Anterior cingulate cortex (tissue), 58 donors: ENCODE results near the gene ZBTB8B.
"Not testable (repeated sequence)": the region's sequence is repeated elsewhere in the genome, so short reads cannot be mapped to it uniquely, and the experiment has no call there.

Experiments
- DNase-seq, 58 donors: peaks; one replicate each; lab custom pipeline; 2025; lab: John Stamatoyannopoulos, UW

Gene ZBTB8B

DNA sequence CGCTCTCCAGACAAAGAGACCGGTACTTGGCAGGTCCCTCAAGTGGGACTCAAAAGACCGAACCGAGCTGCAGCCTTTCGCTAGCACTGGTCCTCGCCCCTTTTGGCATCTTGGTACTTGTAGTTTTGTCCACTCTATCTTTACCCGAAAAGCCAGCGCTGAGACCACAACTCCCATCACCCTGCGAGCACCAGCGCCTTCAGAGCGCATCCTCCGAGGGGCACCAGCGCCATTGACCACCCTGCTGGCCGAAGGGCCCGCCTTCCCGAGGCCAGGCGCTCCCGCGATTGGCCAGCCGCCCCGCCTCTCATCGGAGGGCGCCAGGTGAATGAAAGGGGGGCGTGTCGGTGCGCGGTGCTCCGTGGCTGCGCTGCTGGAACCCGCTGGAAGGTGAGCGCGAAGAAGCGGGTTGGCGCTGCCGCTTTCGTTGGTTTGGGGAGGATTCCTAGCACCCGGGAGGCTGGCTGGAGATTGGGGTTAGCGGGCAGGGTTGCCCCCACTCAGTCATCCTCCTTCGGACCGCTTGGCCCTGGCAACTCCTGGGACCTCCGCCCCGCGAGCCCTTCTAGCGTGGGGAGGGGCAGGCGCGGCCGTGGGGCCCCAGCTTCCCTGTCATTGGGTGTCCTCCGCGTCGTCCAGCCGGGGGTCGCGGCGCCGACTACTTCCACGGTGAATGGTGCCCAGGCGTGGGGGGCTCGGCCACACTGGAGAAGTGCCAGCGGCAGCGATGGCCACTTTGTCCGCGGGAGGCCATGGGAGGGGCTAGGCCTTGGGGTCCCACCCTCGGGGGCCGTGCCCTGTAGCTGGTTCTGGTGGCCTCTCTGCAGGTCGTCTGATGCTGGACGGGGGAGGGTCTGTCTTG, at the start of gene ZBTB8B:
TSS of gene ZBTB8B (plus strand) at position 357 of the 862 bp plus-strand sequence. CDS start 5,553 bp downstream, outside the sequence.
- peak; percentile 51 to 97 (median 88) for DNase-seq

DNA sequence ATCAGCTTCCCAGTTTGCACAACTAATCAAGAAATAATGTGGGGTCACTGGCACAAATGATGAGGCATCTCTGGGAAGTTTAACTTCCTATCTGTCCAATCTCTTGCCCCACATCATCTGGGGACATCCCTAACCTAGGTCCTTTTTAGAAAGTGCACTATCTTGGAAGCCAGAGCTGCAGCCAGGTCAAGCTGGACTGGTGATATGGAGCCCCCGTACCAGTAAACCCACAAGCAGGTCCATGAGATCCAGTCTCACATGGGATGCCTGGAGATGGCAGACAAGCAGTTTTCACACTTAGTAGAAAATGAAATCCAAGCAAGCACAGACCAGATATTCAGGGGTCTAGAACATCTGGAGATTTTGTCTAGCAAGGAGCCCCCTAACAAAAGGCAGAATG, 43.1 kb upstream of the ZBTB8B start:
- DNase-seq: no peak

DNA sequence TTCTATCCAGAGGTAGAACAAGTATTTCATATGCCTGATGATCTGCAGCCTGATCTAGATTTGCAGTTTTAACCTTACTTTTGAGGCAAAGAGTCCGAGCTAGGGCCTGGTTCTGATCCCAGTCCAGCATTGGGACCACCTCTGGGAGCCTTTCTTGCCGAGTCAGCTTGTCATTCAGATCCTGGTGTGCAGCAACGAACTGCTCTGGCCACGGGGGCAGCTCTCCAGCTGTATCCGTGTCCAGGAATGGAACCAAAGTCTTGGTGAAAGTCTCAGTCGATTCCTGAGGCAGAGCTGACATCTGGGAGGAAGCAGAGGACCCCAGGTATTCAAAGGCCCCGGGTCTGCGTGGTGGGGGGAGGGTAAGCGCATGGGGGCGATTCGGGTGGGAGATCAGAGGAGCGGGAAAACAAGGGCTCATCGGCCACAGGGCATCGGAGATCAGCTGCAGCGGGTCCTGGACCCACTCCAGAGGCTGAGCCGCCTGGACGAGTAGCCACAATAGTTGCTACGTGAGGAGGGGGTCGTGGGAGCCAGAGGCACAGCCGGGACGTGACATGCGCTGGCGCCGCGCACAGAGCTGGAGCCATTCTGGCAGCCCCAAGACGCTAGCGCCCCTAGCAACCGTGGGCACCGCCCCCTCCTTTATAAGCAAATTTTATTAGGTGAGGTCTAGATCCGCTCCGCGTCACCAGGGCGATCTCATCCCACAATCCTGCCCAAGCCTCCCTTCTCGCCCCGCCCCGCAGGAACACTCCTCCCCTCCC, 38.2 kb upstream of the ZBTB8B start:
- peak in 5 of 58 donors; percentile 3 to 44 (median 17) for DNase-seq

DNA sequence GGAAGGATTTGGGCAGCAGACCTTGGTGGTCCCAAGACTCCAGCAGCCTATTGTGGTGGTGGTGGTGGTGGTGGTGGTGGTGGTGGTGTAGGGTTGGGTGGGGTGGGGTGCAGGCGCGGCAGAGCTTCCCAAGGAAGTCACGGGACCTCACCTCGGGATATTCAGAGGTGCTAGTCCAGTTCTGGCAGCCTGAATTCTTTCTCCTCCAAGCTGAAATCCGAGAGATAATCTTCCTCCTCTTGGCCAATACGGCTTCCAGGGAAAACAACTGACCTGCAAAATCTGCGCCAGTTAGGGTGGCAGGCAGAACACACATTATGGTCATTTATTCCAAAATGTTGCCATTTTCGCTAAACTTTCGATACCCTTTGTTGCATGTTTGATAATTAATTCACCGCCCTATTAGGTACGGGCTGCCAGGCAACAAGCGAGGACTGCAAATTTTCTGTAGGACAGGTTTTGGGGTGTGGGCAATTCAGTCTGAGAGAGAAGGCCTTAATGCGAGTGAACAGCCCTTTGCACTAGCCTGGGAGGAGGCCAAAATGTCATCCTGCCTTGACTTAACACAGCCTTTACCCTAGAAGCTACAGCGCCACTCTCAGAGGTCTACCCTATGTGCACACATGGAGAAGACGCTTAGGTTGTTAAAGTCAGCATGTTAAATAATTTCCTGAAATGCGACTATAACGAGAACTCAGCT, 37.5 kb upstream of the ZBTB8B start:
- DNase-seq: no peak

DNA sequence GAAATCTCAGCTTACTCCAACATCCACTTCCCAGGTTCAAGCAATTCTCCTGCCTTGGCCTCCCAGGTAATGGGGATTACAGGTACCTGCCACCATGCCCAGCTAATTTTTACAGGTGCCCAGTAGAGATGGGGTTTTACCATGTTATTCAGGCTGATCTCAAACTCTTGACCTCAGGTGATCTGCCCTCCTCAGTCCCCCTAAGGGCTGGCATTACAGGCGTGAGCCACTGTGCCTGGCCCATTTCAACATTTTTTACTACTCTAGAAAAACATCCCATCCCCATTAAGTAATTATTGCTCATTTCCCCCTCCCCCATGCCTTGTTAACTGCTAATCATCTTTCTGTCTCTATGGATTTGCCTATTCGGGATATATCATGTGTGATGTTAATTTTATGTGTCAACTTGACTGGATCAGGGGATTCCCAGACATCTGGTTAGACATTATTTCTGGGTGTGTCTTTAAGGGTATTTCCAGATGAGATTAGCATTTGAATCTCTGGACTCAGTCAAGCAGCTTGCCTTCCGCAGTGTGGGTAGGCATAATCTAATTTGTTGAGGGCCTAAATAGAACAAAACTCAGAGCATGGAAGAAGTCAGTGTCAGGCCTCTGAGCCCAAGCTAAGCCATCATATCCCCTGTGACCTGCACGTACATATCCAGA, 33.0 kb upstream of the ZBTB8B start:
- DNase-seq: no peak

DNA sequence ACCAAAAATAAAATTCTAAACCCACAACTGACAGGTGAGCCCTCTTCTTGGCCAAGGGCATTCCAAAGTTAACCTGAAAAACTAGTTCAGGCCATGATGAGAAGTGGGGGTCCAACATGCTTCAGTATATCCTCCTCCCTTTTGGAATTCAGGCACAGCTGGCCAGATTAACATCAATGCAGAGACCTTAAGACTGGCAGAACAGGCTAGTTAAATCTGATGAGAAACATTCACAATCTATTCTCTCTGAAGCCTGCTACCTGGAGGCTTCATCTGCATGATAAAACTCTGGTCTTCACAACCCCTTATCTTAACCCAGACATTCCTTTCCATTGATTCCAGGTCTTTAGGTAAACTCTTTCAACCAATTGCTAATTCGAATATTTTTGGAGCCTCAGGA, 26.7 kb upstream of the ZBTB8B start:
- no peak for DNase-seq

DNA sequence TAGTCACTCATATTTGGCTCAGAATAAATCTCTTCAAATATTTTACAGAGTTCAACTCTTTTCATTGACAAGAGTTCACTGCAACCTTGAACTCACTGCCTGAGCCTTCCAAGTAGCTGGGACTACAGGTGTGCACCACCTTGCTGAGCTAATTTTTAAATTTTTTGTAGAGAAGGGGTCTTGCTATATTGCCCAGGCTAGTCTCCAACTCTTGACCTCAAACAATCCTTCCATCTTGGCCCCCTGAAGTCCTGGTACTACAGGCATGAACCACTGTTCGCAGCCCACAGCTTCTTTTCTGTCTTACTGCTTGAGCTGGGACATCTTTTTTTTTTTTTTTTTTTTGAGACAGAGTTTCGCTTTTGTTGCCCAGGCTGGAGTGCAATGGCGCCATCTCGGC, 26.1 kb upstream of the ZBTB8B start:
- DNase-seq: not testable (repeated sequence)

DNA sequence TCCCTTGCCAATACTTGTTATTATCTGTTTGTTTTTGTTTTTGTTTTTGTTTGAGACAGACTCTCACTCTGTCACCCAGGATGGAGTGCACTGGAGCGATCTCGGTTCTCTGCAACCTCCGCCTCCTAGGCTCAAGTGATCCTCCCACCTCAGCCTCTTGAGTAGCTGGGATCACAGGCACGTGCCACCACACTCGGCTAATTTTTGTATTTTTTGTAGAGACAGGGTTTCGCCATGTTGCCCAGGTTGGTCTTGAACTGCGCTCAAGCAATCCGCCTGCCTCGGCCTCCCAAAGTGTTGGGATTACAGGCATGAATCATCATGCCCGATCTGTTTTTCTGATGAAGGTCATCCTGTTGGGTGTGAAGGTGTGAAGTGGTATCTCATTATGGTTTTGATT, 23.4 kb upstream of the ZBTB8B start:
- not testable (repeated sequence) for DNase-seq

DNA sequence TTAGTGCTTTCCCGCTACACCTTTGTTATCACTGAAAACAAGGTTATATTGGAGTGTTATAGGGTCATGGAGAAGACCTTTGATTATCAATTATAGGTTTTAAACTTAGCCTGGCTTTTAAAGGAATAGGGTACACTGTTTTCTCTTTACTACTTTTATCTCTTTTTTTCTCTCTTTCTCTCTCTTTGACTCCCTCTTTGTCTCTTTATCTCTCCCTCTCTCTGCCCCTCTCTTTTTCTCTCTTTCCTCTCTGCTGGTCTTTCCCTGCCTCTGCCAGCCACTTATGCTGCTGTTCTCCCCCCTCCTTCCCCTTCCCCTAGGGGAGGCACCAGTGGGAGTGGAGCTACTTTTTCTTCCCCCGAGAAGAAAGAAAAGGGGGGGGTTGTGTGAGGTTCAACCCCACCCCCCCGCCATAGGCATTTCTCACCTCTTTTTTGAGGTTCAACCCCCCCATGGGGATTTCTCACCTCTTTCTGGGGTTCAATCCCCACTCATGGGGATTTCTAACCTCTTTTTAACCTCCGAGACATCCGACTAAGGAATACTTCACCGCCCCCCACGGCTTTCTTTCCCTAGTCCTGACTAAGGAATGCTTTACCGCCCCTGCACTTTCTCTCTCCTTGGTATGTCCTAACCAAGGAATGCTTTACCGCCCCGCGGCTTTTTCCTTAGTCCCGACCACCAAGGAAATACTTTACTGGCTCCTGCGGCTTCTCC, 17.2 kb upstream of the ZBTB8B start:
- no peak for DNase-seq

DNA sequence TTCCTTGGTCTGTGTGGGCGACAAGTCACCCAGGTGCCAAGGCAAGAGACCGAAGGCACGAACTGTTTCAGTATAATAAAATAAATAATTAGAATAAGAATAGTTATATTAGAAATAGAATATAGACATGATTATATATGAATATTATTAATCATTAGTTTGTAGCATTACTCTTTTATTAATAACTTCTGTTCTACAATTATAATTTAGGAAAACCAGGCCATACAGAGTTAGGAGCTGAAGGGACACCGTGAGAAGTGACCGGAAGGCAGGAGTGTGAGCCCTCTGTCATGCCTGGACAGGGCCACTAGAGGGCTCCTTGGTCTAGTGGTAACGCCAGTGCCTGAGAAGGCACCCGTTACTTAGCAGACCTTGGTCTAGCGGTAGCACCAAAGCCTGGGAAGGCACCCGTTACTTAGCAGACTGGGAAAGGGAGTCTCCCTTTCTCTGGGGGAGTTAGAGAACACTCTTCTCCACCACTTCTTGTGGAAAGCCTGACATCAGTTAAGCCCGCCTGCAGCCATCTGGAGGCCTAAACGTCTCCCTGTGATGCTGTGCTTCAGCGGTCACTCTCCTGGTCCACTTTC, 16.6 kb upstream of the ZBTB8B start:
- DNase-seq: peak in 44 of 58 donors; percentile 2 to 80 (median 38)

DNA sequence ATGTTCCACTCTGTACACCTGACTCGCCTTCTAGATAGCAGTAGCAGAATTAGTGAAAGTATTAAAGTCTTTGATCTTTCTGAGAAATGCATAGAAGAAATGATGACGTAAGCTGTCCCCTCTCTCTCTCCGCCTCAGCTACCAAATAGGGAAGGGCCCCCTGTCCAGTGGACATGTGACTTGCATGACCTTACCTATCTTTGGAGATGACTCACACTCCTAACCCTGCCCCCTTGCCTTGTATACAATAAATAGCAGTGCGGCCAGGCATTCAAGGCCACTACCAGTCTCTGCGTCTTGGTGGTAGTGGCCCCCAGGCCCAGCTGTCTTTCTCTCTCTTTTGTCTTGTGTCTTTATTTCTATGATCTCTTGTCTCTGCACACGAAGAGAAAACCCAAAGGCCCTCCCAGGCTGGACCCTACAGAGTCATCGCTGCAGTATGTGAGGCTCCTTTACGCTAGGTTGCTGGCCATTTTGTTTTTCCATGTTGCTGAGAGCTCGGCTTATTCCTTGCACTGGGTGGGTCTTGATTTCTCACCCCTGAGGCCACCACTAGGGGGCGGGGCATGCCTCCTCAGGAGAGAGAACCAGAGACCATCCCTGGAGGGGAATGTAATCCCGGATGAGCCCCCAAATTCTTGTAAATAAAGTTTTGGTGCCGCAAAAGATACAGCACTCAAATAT, 16.0 kb upstream of the ZBTB8B start:
- no peak for DNase-seq

DNA sequence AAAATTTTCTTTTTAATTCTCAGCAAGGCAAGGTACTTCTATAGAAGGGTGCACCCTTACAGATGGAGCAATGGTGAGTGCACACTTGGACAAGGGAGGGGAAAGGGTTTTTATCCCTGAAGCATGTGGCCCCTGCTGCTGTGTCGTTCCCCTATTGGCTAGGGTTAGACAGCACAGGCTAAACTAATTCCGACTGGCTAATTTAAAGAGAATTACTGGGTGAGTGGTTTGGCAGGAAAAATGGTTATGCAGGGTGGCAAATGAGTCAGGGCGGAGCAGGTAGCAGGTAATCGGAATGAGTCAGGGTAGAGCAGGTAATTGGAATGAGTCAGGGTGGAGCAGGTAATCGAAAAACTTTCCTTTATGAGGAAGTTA, 15.4 kb upstream of the ZBTB8B start:
- not testable (repeated sequence) for DNase-seq

DNA sequence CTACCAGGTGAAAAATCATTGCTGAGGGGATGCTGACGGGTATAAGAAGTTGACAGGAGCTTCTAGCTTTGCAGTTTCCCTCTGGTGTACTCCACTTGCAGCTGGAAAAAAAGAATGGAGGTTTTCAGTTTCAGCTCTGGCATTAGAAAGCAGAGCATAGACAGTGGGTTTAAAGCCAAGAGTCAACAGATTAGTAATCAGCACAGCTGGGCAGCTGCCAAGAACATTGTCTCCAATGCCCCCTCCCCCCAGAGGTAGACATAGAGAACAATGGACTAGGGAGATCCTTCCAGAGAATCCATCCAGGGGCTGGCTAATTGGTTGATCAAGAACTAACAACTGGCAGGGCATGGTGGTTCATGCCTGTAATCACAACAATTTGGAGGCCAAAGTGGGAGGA, 10.1 kb upstream of the ZBTB8B start:
- peak in 17 of 58 donors; percentile 2 to 83 (median 10) for DNase-seq

DNA sequence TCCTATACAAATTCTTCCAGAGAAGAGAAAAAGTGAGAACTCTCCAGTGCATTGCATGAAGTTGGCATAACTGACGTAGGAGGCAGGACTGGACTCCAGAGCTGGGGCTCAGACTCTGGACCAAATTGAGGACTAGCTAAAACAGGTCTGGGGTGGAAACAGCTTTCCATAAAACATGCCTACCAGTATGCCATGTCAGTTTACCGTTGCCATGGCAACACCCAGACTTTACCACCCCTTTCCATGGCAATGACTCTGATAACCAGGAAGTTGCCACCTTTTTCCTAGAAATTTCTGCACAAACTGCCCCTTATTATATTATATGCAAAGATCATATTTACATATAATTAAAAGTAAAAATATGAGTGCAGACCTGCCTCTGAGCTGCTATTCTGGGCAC, 8.9 kb upstream of the ZBTB8B start:
- no peak for DNase-seq

DNA sequence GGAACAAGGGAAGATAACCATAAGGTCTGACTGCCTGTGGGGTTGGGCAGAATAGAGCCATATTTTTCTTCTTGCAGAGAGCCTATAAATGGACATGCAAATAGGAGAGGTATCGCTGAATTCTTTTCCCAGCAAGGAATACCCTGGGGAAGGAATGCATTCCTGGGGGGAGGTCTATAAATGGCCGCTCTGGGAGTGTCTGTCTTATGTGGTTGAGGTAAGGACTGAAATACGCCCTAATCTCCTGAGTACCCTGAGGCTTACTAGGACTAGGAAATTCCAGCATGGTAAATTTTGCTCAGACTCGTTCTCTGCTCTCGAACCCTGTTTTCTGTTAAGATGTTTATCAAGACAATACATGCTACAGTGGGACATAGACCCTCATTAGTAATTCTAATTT, 6.1 kb upstream of the ZBTB8B start:
- DNase-seq: not testable (repeated sequence)

DNA sequence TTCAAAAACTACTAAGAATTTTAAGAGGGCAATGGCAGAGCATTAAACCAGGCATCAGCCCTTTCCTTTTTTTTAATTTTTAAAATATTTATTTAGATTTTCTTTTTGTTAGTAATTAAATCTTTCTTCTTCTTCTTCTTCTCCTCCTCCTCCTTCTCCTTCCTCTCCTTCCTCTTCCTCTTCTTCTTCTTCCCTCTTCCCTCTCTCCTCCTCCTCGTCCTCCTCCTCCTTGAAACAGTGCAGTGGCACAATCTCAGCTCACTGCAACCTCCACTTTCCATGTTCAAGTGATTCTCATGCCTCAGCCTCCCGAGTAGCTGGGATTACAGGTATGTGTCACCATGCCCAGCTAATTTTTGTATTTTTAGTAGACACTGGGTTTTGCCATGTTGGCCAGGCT, 1.9 kb upstream of the ZBTB8B start:
- DNase-seq: not testable (repeated sequence)

DNA sequence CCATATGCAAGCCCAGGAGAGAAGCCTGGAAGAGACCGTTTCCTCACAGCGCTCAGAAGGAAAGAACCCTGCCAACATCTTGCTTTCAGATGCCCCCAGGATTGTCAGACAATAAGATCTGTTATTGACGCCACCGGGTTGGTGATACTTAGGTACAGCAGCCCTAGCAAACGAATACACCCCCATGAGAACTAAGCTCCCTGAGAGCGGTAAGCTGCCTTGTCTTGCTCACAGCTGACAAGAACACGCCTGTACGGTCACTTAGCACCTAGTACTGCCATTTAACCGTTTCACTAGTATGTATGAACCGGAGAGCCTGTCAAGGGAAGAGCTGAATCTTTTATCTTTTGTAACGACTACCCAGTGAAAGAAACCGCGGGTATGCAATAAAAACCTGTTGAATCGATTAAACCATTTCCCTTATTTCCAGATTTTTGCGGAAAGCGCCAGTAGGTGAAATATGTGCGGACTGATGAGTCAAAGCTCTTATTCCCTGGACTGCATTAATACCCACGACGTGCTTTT, 619 bp upstream of the ZBTB8B start:
- DNase-seq: peak in 13 of 58 donors; percentile 3 to 62 (median 28)

DNA sequence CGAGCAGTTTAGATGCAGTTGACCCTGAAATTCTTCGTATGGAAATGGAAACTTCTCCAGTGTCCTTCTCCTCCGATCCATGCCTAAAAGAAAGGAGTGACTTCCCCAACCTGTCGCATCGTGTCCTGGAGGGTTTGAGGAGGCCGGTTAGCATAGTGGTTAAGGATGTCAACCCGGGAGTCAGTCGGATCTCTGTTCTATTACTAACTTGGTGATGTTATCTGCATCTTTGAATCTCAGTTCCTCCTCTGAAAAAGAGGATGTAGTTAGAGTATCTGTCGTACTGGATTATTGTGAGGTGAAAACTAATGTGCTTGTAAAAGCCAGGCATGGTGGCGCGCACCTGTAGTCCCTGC, 684 bp downstream of the ZBTB8B start:
- DNase-seq: no peak

DNA sequence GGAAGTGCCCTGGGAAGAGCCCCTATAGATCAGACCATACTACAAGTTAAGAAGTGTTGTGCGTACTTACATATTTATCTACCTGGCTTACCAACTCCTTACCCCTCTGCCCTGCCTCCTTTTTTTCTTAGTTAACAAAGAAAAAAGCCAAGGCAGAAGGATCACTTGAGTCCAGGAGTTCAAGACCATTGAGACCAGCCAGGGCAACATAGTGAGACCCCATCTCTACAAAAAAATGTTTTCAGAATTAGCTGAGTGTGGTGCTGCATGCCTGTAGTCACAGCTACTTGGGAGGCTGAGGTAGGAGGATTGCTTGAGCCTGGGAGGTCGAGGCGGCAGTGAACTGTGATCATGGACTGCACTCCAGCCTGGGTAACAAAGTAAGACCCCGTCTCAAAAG, 1.9 kb downstream of the ZBTB8B start:
- DNase-seq: no peak
